Stimulated activated CD4-positive, alpha-beta T cell treated with anti-CD3 and anti-CD28 coated beads, Interleukin-15, amount 100 ng/mL, for 1 hour (primary cell): ENCODE data around the gene TRIOBP.
A peak's percentile ranks its signal among the peaks of the same experiment; 100 is the strongest.

Source experiments
- DNase-seq, 2 donors: peaks; one replicate each; pipeline ENCODE4 v3.0.0-alpha.2; 2020; ENCODE audit warnings: low read depth in 1 of 2, low spot score in 1 of 2

The TRIOBP gene

GRCh38 chr22:37731804-37732471 is 35.1 kb downstream of the TRIOBP start:
- no peak for DNase-seq

DNA sequence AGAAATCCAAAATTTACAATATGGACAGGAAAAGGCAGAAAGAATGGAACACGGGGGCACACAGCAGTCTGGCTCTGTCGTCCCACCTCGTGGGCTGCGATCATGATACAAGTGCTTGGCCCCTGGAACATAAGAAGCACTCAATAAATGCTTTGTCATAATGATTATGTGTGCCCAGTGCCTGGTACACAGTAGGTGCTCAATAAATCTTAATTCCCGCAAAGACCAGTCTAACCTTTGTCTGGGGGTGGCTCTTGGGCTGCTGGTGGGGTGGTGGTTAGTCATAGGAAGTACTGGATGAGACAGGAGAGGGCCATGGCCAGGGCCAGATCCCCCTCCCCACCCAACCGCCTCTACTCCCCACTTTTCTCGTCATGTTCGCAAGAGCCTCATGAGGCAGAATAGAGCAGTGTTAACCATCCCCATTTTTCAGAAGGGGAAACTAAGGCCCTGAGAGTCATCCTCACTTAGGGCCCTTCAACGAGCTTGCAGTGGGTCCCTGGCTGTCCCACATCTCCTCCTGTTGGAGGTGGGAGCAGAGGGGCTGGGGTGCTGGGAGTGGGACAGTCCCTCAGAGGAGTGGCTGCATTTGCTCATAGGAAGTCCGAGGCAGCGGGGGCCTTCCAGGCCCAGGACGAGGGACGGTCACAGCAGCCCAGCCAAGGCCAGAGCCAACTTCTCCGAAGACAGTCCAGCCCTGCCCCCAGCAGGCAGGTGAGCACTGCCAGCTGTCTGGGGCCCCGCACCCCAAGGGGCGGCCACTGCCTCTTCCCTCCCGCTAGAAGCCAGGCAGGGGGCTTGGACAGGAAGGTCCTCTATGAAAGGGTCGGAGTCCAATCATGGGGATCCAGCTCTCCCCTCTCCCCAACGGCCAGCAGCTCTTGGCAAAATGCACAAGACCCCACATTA is 36.1 kb downstream of the TRIOBP start:
- DNase-seq = no peak

DNA sequence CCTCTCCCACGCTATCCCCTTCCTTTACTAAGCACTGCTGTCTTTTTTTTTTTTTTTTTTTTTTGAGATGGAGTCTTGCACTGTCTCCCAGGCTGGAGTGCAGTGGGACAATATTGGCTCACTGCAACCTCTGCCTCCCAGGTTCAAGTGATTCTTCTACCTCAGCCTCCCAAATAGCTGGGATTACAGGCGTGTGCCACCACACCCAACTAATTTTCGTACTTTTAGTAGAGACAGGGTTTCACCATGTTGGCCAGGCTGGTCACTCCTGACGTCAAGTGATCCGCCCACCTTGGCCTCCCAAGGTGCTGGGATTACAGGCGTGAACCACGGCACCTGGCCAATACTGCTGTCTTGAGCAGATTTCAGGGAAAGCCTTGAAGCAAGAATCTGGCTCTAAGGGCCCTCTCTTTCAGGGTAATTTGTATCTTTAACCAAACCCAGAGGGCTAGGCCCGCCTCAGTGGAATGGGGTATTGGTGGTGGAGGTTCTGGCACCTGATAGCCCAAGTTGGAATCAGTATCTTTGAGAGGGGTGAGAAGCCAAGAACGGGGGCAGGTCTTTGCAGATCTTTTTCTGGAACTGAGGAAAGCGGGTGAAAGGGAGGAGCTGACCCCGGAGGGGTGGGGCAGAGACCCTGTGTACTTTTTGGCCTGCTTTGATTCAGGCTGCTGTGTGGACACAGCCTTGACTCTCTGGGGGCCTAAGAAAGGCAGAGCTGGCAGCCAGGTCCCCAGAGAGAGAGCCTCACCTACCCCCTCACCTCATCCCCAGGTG is 37.0 kb downstream of the TRIOBP start:
- no peak for DNase-seq

GRCh38 chr22:37734402-37734700 is 37.5 kb downstream of the TRIOBP start:
- DNase-seq = no peak

DNA sequence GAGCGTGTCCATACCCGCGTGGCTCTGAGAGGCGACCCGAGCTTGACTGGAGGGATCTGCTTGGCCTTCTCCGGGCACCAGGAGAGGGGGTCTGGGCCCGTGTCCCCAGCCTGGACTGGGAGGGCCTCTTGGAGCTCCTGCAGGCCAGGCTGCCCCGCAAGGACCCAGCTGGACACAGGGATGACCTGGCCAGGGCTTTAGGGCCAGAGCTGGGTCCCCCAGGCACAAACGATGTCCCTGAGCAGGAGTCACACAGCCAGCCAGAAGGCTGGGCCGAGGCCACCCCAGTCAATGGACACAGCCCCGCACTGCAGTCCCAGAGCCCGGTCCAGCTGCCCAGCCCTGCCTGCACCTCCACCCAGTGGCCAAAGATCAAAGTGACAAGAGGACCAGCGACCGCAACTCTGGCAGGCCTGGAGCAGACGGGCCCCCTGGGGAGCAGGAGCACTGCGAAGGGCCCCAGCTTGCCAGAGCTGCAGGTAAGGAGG is 38.2 kb downstream of the TRIOBP start:
- no peak for DNase-seq

GRCh38 chr22:37739035-37739434 is 42.2 kb downstream of the TRIOBP start:
- DNase-seq = no peak

DNA sequence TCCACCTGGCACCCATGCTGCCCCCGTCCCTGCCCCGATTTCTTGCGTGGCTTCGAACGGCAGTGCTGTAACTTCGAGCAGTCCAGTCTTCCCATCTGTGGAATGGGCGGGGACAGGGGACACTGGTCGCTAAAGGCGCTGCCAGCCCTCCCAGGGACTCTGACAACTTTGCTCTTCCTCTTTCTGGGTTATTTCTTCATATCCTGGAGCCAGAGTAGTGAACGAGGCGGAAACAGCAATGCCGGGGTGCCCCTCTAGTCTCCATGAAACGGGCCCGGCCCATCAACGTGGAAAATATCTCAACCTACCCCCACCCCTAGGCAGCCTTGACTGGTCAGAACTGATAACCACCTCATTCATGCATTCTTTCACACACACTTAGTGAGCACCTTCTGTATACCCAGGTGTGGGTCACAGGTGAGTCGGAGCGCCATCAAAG is 42.8 kb downstream of the TRIOBP start:
- DNase-seq = no peak

DNA sequence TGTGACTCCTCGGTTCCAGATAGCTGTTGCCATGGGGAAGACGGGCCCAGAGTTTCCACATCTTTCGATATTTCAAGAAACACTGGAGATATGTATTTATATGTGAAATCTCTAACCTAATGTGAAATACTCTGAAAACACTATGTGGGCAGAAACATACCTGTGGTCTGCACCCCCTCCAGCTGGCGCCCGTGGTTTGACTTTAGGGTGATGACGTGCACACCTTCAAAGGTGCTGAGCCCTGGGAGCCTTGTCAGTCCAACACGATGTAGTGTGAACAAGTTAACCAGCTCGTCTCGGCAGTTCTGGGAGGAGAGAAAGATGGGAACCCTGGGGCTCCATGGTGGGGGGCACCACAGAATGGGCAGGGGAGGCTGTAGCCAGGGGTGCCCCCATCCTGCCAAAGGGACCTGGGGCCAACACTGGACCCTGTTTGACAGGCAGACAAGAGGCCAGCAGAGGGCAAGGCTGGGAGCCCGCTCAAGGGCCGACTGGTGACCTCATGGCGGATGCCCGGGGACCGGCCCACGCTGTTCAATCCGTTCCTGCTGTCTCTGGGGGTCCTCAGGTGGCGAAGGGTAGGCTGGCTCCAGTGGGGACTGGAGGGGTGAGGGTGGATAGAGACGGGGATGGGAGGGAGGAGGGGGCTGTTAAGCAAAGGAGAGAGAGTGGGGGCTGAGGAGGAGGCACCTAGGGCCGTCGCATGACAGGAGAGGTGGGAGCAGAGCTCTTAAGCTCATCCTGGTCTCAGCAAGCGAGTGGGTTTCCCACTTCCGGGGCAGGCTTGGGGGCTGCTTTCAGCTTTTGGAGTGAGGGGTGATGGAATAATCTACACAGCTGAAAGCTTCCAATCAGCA is 43.8 kb downstream of the TRIOBP start:
- DNase-seq = no peak

- no peak for DNase-seq
Observed at GRCh38 chr22:37741312-37741795, 44.5 kb downstream of the TRIOBP start.

DNA sequence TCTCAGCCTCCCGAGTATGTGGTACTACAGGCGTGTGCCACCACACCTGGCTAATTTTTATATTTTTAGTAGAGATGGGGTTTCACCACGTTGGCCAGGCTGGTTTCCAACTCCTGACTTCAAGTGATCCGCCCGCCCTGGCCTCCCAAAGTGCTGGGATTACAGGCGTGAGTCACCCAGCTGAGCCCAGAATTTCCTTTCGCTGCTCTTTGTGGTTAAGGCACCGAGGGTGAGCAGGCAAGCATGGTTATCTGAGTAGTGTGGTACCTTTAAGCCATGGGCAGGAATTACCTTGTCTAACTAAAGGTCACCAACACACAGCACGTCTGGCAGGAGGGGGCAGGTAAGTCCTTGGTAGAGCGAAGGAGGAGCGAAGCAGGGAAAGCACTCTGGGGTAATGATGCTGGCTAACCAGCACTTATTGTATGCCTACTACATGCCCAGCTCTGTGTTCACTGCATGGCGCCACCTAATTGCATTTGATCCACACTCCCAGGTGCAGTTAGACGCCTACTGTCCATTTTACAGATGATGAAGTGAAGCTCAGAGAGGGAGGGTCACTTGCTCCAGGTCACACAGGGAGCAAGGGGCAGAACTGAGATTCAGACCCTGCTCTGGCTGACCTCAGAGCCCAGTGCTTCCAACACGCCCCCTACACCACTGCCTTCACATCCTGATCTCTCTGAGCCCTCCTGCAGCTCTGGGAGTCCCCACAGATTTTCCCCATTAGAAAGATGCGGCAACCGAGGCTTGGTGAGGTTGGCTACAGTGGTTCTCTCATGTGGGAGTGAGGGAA is 45.7 kb downstream of the TRIOBP start:
- no peak for DNase-seq

- DNase-seq = no peak
Observed at GRCh38 chr22:37744589-37744988, 47.7 kb downstream of the TRIOBP start.

- DNase-seq = peak; percentile 79 to 82
Observed at GRCh38 chr22:37745548-37746365, 48.9 kb downstream of the TRIOBP start.

- DNase-seq = peak in 1 of 2 donors; percentile 2
Observed at GRCh38 chr22:37746366-37747079, 49.7 kb downstream of the TRIOBP start.

- DNase-seq = no peak
Observed at GRCh38 chr22:37747080-37747714, 50.3 kb downstream of the TRIOBP start.

DNA sequence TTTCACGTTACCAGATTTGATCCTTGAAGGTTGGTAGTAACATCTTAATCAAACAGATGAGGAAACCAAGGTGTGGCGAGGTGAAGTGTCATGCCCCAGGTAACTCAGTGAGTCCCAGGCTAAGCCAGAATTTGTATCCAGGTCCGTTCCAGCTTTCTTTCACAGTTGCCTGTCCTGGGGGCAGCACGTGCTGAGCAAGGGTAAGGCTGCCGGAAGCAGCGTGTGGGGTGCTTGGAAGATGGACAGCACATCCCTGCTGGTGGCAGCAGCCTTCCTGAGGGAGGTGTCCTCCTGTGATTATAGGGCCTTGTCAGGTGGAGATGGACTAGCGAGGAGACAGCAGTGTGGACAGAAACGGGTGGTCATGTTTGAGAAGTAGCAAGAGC is 50.9 kb downstream of the TRIOBP start:
- no peak for DNase-seq

DNA sequence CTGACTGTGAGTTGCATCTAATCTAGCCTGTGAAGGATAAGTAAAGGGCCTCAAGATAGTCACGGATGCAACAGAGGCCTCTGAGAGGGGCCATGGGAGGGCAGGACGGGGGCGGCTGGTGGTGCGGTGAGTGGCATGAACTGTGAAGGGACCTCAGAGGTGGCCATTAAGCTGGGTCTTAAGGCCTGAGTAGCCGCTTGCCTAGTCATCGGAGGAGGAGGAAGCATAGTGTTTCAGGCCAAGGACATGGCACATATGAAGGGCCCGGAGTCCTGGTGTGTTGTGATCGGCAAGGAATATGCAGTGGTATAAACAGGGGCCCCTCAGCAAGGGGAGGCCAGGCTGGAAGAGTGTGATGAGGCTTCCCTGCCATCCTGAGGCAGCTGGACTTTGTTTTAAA is 51.8 kb downstream of the TRIOBP start:
- DNase-seq = no peak

DNA sequence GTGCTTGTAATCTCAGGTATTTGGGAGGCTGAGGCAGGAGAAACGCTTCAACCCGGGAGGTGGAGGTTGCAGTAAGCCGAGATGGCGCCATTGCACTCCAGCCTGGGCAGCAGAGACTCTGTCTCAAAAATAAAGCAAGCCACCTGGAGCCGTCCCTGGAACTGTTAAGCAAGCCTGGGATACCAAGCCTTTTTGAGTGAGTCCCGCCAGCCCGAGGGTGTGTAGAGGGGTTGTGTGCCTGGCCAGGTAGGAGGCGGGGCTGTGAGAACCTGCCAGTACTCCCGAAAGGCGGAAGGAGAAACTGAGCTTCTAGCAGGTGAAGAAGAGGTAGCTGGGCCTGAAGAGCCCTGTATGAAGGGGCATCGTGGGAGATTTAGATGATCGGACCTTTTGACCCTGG is 52.4 kb downstream of the TRIOBP start:
- DNase-seq = no peak
